Neural crest cell (in vitro differentiated cells): ENCODE measurements around the gene WASF1. TPM values are rescaled to one million over a fixed set of nuclear protein-coding genes. Genes with fewer than 3 reads are reported as not detected.
A peak's percentile ranks its signal among the peaks of the same experiment; 100 is the strongest.

ENCODE experiments used
- DNase-seq: peaks from one replicate; pipeline ENCODE4 v3.0.0; 2021; ENCODE audit warnings: low read depth, mixed read lengths, low spot score
- H3K27ac Mint-ChIP-seq: one replicate; pipeline ENCODE4 v1.8.0; 2021; ENCODE audit warnings: mild to moderate bottlenecking, mixed read lengths; ENCODE audit not compliant: unreplicated experiment
- H3K27me3 Mint-ChIP-seq: 2 replicates; pipeline ENCODE4 v1.8.0; 2021; ENCODE audit warnings: low read depth, mild to moderate bottlenecking, mixed read lengths
- H3K36me3 Mint-ChIP-seq: 2 replicates; pipeline ENCODE4 v1.8.0; 2021; ENCODE audit warnings: low read depth, mild to moderate bottlenecking, mixed read lengths
- H3K4me1 Mint-ChIP-seq: 2 replicates; pipeline ENCODE4 v1.8.0; 2021; ENCODE audit warnings: mixed read lengths
- H3K4me3 Mint-ChIP-seq: one replicate; pipeline ENCODE4 v1.8.0; 2021; ENCODE audit warnings: mild to moderate bottlenecking, mixed read lengths
- H3K9me3 Mint-ChIP-seq: 2 replicates; pipeline ENCODE4 v1.8.0; 2021; ENCODE audit warnings: mixed read lengths
- CTCF ChIP-seq: fragments of 200-600 bp; sonication (generic); conservative IDR thresholded peaks from 2 replicates; pipeline ENCODE4 v1.5.0; 2021; ENCODE audit warnings: antibody characterized with exemption, mild to moderate bottlenecking
- total RNA-seq: library from RNA; stranded (reverse); gene quantifications from 2 replicates; pipeline ENCODE4 v1.2.1, GENCODE V29; 2021

Gene WASF1
- total RNA-seq, 1 donor from 2014 or later: 48.9 TPM

GRCh38 chr6:110054664-110055386, 124.6 kb downstream of the WASF1 start:
- H3K27me3 Mint-ChIP-seq: peaks cover 25% of the 10 kb centered on the region
- H3K27ac Mint-ChIP-seq: no peak overlapping the region
- peaks cover 6% of the 10 kb centered on the region for H3K4me1 Mint-ChIP-seq
- no peaks in the 10 kb centered on the region for H3K9me3 Mint-ChIP-seq
- no peak overlapping the region for H3K4me3 Mint-ChIP-seq
- TF ChIP-seq CTCF: no peak
- no peak for DNase-seq
- no peaks in the 10 kb centered on the region for H3K36me3 Mint-ChIP-seq

DNA sequence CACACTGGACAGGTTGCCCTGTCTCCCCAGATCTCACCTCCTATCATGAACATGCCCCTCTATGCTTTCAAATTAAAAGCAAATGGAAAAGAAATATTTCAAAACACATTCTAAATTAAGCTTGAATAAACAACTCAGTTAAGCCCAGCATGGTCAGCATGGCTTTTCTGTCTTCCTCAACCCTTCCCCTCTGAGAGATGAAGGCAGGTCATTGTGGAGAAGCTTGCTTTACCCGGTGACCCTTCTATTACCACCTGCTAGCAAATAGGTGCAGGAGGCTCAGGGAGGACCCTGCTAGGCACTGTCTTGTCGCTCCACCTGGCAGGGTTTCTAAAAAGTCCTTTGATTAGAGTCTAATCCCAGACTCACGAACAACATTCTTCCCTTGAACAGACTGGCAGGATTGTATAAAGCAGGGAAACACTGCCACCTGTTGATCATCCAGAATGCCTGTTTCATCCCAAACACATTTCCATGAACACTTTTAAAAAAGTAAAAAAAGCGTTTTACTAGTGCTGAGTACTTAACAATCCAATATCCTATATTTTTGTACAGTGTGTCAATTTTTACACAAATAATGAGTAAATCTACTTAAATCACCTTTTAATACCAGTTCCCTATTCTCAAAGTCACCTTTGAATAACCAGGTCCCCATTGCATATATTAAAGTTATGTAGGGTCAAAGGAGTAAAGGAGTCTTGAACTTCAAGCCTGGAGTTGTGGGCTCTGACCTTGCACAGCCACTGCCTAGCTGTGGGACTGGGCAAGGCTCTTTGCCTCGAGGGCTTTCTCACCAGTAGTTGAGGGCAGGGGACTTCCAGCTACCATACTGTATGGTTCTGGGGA, 125.9 kb downstream of the WASF1 start:
- H3K4me1 Mint-ChIP-seq: peaks cover 6% of the 10 kb centered on the region
- H3K36me3 Mint-ChIP-seq: no peaks in the 10 kb centered on the region
- no peaks in the 10 kb centered on the region for H3K9me3 Mint-ChIP-seq
- no peak for DNase-seq
- peak overlapping the region; percentile 53 for H3K27ac Mint-ChIP-seq
- TF ChIP-seq CTCF: peak; percentile 86
- peaks cover 20% of the 10 kb centered on the region for H3K27me3 Mint-ChIP-seq
- H3K4me3 Mint-ChIP-seq: no peak overlapping the region

- Mint-ChIP-seq H3K4me1 (peaks cover 6% of the 10 kb centered on the region), H3K27ac (no peak overlapping the region), H3K4me3 (no peak overlapping the region), H3K36me3 (no peaks in the 10 kb centered on the region), H3K9me3 (no peaks in the 10 kb centered on the region), H3K27me3 (peaks cover 9% of the 10 kb centered on the region)
- DNase-seq: no peak
- no peak for TF ChIP-seq CTCF
Measured at GRCh38 chr6:110050440-110050813, 129.0 kb downstream of the WASF1 start.

Other genes with a start within 250 kb of the WASF1 start
- not detected in 2 replicates for gene GPR6, start 201.4 kb downstream of the WASF1 start, total RNA-seq
- 17.5 and 17.9 TPM in 2 replicates for gene CDC40, start 757 bp upstream of the WASF1 start, total RNA-seq
- gene METTL24, start 178.7 kb upstream of the WASF1 start, total RNA-seq: 3.6 and 4.7 TPM in 2 replicates
- not detected in 2 replicates for gene DDO, start 235.9 kb upstream of the WASF1 start, total RNA-seq